ENCODE measurements around the gene ABCD1. TPM values are rescaled to one million over a fixed set of nuclear protein-coding genes. Genes with fewer than 3 reads are reported as not detected.
A peak's percentile ranks its signal among the peaks of the same experiment; 100 is the strongest.

ABCD1 gene
- total and polyA plus RNA-seq, 3 experiments from 2014 or later = 3.4 to 4.1 (median 3.9) TPM

GRCh38 chrX:153779891-153780677 lies 55.4 kb downstream of the ABCD1 start:
- ChIA-PET CTCF (no interaction called here), POLR2A (no interaction called here)
- no peak overlapping the region for H3K27ac Mint-ChIP-seq
- Histone ChIP-seq H3K27ac (ENCODE audit: low read depth, low read length) (no peak overlapping the region), H3K27me3 (ENCODE audit: insufficient read depth, low read length, poor library complexity, severe bottlenecking) (no peaks in the 10 kb centered on the region), H3K9me3 (ENCODE audit: low read length) (no peaks in the 10 kb centered on the region), H3K36me3 (ENCODE audit: insufficient read depth, low read length) (no peaks in the 10 kb centered on the region), H3K4me1 (ENCODE audit: insufficient read depth, low read length) (no peaks in the 10 kb centered on the region), H3K4me3 (ENCODE audit: low read length) (no peak overlapping the region)
- no peaks in the 10 kb centered on the region for H3K9me3 Mint-ChIP-seq
- H3K4me1 Mint-ChIP-seq = peaks cover 0 to 2% (median 0%) of the 10 kb centered on the region in 3 donors
- peaks cover 0 to 5% (median 0%) of the 10 kb centered on the region in 3 donors for H3K36me3 Mint-ChIP-seq
- DNase-seq = no peak
- H3K27me3 Mint-ChIP-seq = peaks cover 0 to 5% of the 10 kb centered on the region in 2 donors
- no peak overlapping the region for H3K4me3 Mint-ChIP-seq

- Mint-ChIP-seq H3K4me1 (peaks cover 0 to 2% (median 0%) of the 10 kb centered on the region in 3 donors), H3K27me3 (peaks cover 0 to 5% of the 10 kb centered on the region in 2 donors), H3K36me3 (peaks cover 0 to 9% (median 0%) of the 10 kb centered on the region in 3 donors), H3K9me3 (no peaks in the 10 kb centered on the region), H3K27ac (no peak within 1 kb of the TSS), H3K4me3 (no peak within 1 kb of the TSS)
- ChIA-PET CTCF (no interaction called here), POLR2A (no interaction called here)
- H3K27ac ChIP-seq (ENCODE audit: low read depth, low read length) = no peak within 1 kb of the TSS
- H3K4me3 ChIP-seq (ENCODE audit: low read length) = no peak within 1 kb of the TSS
- H3K27me3 ChIP-seq (ENCODE audit: insufficient read depth, low read length, poor library complexity, severe bottlenecking) = no peaks in the 10 kb centered on the region
- no peak for DNase-seq
- no peaks in the 10 kb centered on the region for H3K36me3 ChIP-seq (ENCODE audit: insufficient read depth, low read length)
- no peaks in the 10 kb centered on the region for H3K4me1 ChIP-seq (ENCODE audit: insufficient read depth, low read length)
- no peaks in the 10 kb centered on the region for H3K9me3 ChIP-seq (ENCODE audit: low read length)
Measured at GRCh38 chrX:153780678-153781427, 56.2 kb downstream of the ABCD1 start, which contains the start of gene SRPK3. TSS of gene SRPK3 (plus strand) at chrX:153781041. CDS start at chrX:153781087, 46 bp downstream.

GRCh38 chrX:153781428-153782047 lies 56.9 kb downstream of the ABCD1 start:
- CTCF ChIA-PET = no interaction called here

DNA sequence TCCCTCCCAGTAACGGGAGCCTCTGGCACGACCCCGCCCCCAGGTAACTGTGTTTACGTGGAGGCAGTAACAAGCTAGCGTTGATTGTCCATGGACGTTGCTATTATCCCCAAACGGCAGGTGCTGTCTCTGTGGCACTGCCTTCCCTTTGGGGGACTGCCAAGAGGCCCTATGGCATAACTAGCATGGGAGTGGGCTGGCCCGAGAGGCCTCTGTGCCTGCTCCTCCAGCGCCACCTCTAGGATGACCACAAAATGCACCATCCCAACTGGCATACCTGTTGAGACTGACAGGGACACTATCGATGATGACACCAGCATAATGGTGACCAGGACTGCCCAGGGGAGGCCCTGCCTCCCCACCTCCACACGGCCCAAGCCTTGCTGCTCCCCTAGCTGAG lies 57.7 kb downstream of the ABCD1 start:
- Histone ChIP-seq H3K27ac (ENCODE audit: low read depth, low read length) (no peak overlapping the region), H3K4me1 (ENCODE audit: insufficient read depth, low read length) (no peaks in the 10 kb centered on the region), H3K36me3 (ENCODE audit: insufficient read depth, low read length) (no peaks in the 10 kb centered on the region), H3K9me3 (ENCODE audit: low read length) (no peaks in the 10 kb centered on the region), H3K27me3 (ENCODE audit: insufficient read depth, low read length, poor library complexity, severe bottlenecking) (no peaks in the 10 kb centered on the region), H3K4me3 (ENCODE audit: low read length) (no peak overlapping the region)
- no peaks in the 10 kb centered on the region for H3K9me3 Mint-ChIP-seq
- H3K27me3 Mint-ChIP-seq = peaks cover 0 to 5% of the 10 kb centered on the region in 2 donors
- H3K27ac Mint-ChIP-seq = no peak overlapping the region
- H3K4me3 Mint-ChIP-seq = no peak overlapping the region
- ChIA-PET POLR2A (interaction anchor here (0.6 kb wide), 1 partner anchor 100 kb away, joined by 3 read pairs; no protein-coding TSS in a partner anchor), CTCF (no interaction called here)
- H3K4me1 Mint-ChIP-seq = peaks cover 0 to 2% (median 0%) of the 10 kb centered on the region in 3 donors
- no peak for DNase-seq
- peaks cover 0 to 21% (median 0%) of the 10 kb centered on the region in 3 donors for H3K36me3 Mint-ChIP-seq

More at GRCh38 chrX:153781428-153782047, 56.9 kb downstream of the ABCD1 start:
- Mint-ChIP-seq H3K27ac (no peak overlapping the region), H3K36me3 (peaks cover 0 to 16% (median 0%) of the 10 kb centered on the region in 3 donors), H3K9me3 (no peaks in the 10 kb centered on the region), H3K4me3 (no peak overlapping the region), H3K27me3 (peaks cover 0 to 5% of the 10 kb centered on the region in 2 donors), H3K4me1 (peaks cover 0 to 2% (median 0%) of the 10 kb centered on the region in 3 donors)
- no peaks in the 10 kb centered on the region for H3K36me3 ChIP-seq (ENCODE audit: insufficient read depth, low read length)
- no peaks in the 10 kb centered on the region for H3K4me1 ChIP-seq (ENCODE audit: insufficient read depth, low read length)
- POLR2A ChIA-PET = no interaction called here
- DNase-seq = no peak
- H3K27ac ChIP-seq (ENCODE audit: low read depth, low read length) = no peak overlapping the region
- H3K9me3 ChIP-seq (ENCODE audit: low read length) = no peaks in the 10 kb centered on the region
- no peaks in the 10 kb centered on the region for H3K27me3 ChIP-seq (ENCODE audit: insufficient read depth, low read length, poor library complexity, severe bottlenecking)
- no peak overlapping the region for H3K4me3 ChIP-seq (ENCODE audit: low read length)

- no peaks in the 10 kb centered on the region for H3K27me3 ChIP-seq (ENCODE audit: insufficient read depth, low read length, poor library complexity, severe bottlenecking)
- H3K36me3 ChIP-seq (ENCODE audit: insufficient read depth, low read length) = no peaks in the 10 kb centered on the region
- no peak for DNase-seq
- no peaks in the 10 kb centered on the region for H3K4me1 ChIP-seq (ENCODE audit: insufficient read depth, low read length)
- H3K27ac Mint-ChIP-seq = no peak overlapping the region
- H3K9me3 ChIP-seq (ENCODE audit: low read length) = no peaks in the 10 kb centered on the region
- POLR2A ChIA-PET = interaction anchor here (0.6 kb wide), 1 partner anchor 100 kb away, joined by 3 read pairs; no protein-coding TSS in a partner anchor
- H3K9me3 Mint-ChIP-seq = no peaks in the 10 kb centered on the region
- peaks cover 0 to 2% (median 0%) of the 10 kb centered on the region in 3 donors for H3K4me1 Mint-ChIP-seq
- no peak overlapping the region for H3K4me3 ChIP-seq (ENCODE audit: low read length)
- no peak overlapping the region for H3K4me3 Mint-ChIP-seq
- H3K27ac ChIP-seq (ENCODE audit: low read depth, low read length) = no peak overlapping the region
- CTCF ChIA-PET = no interaction called here
- peaks cover 0 to 24% (median 0%) of the 10 kb centered on the region in 3 donors for H3K36me3 Mint-ChIP-seq
- peaks cover 0 to 5% of the 10 kb centered on the region in 2 donors for H3K27me3 Mint-ChIP-seq
Measured at GRCh38 chrX:153782871-153783270, 58.2 kb downstream of the ABCD1 start.

GRCh38 chrX:153783378-153784013 lies 58.8 kb downstream of the ABCD1 start:
- Mint-ChIP-seq H3K36me3 (peaks cover 0 to 26% (median 0%) of the 10 kb centered on the region in 3 donors), H3K27ac (peak overlapping the region in 1 of 8 donors; percentile 36), H3K9me3 (no peaks in the 10 kb centered on the region), H3K27me3 (peaks cover 0 to 5% of the 10 kb centered on the region in 2 donors), H3K4me1 (peaks cover 0 to 2% (median 0%) of the 10 kb centered on the region in 3 donors), H3K4me3 (no peak overlapping the region)
- no peak for DNase-seq
- ChIA-PET CTCF (no interaction called here), POLR2A (no interaction called here)
- no peak overlapping the region for H3K27ac ChIP-seq (ENCODE audit: low read depth, low read length)
- no peaks in the 10 kb centered on the region for H3K36me3 ChIP-seq (ENCODE audit: insufficient read depth, low read length)
- H3K27me3 ChIP-seq (ENCODE audit: insufficient read depth, low read length, poor library complexity, severe bottlenecking) = no peaks in the 10 kb centered on the region
- no peaks in the 10 kb centered on the region for H3K9me3 ChIP-seq (ENCODE audit: low read length)
- no peaks in the 10 kb centered on the region for H3K4me1 ChIP-seq (ENCODE audit: insufficient read depth, low read length)
- no peak overlapping the region for H3K4me3 ChIP-seq (ENCODE audit: low read length)

GRCh38 chrX:153784325-153784967 lies 59.8 kb downstream of the ABCD1 start:
- ChIA-PET POLR2A (no interaction called here), CTCF (no interaction called here)
- H3K4me3 ChIP-seq (ENCODE audit: low read length) = no peak overlapping the region
- H3K27me3 ChIP-seq (ENCODE audit: insufficient read depth, low read length, poor library complexity, severe bottlenecking) = no peaks in the 10 kb centered on the region
- Mint-ChIP-seq H3K27me3 (peaks cover 0 to 5% of the 10 kb centered on the region in 2 donors), H3K4me3 (no peak overlapping the region), H3K27ac (no peak overlapping the region), H3K4me1 (peaks cover 0 to 2% (median 0%) of the 10 kb centered on the region in 3 donors), H3K36me3 (peaks cover 0 to 32% (median 0%) of the 10 kb centered on the region in 3 donors), H3K9me3 (no peaks in the 10 kb centered on the region)
- no peaks in the 10 kb centered on the region for H3K4me1 ChIP-seq (ENCODE audit: insufficient read depth, low read length)
- no peaks in the 10 kb centered on the region for H3K36me3 ChIP-seq (ENCODE audit: insufficient read depth, low read length)
- DNase-seq = no peak
- no peaks in the 10 kb centered on the region for H3K9me3 ChIP-seq (ENCODE audit: low read length)
- no peak overlapping the region for H3K27ac ChIP-seq (ENCODE audit: low read depth, low read length)
